ENCODE measurements around the gene DKK2.
"Not testable (repeated sequence)": the region's sequence is repeated elsewhere in the genome, so short reads cannot be mapped to it uniquely, and the experiment has no call there.

The DKK2 gene

DNA sequence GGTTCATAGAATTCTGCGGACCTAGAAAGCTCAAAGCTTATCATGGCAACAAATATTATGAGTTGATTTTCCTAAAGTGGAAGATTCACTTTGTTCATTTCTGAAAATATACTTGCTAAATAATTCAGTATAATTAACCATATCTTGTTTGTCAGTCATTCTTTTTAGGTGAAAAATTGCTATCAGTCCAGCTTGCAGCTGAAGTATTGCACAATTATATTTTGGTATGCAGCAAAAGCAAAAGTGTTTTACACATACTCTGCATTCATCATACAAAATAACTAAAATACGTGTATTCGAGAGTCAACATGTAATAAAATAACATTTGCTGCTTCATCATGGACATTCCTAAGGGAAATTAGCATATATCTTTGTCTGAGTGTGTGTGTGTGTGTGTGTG is 24.8 kb downstream of the DKK2 start:
- no peak for DNase-seq

DNA sequence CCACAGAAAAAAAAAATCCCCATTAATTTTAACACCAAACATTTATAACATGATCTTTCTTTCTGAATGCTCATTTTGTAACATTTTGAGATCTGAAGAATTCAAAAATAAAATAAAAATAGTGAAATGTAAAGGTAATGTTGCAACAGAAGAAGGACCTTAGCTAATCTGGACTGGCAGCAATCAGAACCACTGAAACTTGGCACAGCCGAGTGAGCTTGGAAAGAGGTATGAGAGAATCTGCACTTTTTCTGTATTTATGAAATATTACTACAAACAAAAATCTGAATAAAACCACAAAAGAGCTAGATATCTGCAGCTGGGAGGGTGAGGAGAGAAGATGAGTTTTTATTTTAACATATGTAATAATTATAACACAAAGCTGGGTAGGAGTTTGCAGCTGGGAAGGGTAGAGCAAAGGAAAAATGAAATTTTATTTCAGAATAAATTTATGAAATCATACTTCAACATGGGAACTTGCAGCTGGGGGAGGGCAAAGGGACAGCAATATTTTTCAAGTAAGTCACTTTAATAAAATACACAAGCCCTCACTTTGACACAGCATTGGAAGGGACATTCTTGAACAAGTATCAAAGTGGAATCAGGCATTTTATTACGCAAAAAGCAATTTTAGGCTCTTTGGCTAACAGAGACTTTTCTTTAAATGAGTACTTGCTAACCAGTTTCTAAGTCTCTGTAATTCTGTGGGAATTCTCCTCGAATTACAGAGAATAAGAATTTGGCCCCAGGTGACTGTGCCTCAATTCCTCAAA is 26.7 kb downstream of the DKK2 start:
- DNase-seq = no peak

DNA sequence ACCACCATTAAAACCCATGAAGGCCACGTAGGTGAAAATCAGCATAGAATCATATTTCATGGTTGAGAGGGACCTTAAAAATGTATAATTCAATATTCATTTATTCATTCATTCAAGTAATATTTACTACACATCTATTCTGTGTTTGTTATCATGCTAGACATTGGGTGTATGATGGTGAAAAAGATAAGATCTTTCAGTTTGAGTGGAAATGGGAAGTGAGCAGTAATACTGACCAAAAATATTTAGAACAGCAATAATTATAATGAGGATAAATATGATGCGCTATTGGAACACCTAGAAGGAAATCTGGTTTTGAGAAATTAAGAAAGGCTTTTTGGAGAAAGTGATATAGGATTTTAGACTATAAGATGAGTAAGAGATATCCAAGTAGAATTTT is 28.0 kb downstream of the DKK2 start:
- no peak for DNase-seq

DNA sequence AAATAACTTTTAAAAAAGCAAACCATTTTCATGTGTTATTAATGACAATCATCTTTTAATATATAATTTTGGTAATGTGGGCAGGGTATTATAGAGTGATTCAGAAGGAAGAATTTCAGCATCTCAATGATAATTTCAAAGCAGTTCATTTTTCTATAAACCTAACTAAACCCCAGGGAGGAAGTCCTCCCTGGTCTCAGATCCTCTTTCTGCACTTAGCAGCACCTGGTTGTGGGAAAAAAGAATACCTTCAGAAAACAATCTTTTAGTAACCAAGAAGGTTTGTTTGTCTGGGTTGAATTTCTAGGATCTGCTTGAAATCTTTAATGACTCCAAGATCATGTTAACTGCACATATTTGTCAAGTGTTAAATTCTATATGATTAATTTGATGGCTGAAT is 29.9 kb downstream of the DKK2 start:
- DNase-seq = no peak

DNA sequence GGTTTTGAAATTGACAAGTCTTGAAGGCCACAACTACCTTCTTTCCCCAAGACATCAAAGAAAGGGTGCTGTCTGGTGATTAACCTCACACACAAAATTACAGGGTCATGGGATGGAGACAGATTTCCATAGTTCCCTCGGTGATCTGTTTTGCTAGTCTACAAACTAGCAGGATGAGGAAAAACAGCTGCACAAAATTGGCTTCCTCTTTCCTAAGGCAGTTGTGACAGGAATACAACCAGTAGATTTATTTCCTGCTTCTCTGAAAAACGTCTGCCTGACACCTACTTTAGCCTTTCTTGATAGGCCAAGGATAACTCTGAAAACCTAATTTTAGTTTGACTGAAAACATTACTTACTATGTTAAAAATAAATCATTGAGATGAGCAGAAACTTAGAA is 39.6 kb downstream of the DKK2 start:
- DNase-seq = no peak

DNA sequence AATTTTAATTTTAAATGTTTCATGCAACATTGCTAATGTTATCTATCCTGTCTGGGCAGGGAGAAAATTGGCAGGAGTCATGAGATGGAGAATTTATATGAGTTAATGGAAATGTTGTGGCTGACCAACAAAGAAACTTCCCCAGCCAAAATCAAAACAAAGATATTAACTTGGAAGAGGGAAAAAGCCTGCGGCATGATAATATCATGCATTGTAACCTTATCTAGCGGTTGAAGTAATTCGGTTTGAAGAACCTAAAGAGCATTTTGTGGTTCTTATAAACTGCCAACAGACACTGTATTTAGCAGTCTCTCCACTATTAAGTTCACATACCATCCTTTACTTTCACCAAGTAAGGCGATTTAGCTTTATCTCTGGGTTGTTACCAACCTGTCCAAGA is 42.3 kb downstream of the DKK2 start:
- no peak for DNase-seq

DNA sequence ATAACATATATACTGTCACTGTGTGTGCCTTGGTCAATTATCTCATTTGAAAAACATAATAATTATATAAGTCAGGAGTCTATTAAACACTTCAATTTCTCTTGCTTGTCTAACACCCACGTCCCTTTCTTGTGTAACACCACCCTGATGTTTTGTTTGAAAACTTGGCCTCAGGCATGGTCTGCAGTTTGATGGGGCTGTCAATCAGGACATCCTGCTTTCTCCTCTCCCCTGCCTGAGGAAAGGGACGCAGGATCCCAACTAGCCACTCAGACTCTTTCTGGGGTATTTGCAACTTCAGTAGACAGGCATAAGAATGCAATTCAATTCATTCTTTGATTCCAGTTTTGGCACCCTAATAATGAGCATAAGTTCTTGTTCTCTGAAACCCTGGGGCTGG is 48.8 kb downstream of the DKK2 start:
- no peak for DNase-seq

DNA sequence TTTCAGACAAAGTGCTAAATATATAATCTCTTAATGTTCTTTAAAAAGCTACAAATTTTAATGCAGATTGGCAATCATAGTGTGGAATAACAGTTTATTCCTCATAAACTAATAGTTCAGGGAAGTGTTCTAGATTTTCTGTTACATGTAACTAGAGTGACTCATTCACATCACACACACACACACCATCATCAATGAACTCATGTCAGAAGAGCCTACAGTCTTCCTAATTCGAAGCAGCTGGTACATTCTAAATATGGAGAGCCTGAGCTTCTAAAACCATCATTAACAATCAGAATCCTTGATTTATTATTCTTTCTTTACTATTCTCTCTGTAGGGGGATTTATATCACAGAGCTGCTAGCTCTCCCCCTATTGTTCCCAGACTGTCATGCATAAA is 49.6 kb downstream of the DKK2 start:
- no peak for DNase-seq

DNA sequence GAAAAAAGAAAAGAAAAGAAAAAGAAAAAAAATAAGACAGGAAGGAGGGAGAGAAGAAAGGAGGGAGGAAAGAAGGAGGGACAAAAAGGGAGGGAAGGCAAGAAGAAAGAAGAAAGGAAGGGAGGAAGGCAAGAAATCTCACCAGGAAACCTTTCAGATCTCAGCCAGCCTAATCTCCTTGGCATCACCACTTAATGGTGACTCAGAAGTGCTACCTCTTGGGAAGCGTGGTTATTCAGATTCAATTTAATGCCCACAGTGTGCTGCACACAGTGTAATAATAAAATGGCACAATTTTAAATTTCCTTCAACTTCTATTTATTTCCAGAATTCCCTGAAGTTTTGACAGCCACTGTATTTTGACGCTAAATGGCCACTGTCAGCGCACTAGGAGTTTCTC is 50.3 kb downstream of the DKK2 start:
- DNase-seq = no peak

DNA sequence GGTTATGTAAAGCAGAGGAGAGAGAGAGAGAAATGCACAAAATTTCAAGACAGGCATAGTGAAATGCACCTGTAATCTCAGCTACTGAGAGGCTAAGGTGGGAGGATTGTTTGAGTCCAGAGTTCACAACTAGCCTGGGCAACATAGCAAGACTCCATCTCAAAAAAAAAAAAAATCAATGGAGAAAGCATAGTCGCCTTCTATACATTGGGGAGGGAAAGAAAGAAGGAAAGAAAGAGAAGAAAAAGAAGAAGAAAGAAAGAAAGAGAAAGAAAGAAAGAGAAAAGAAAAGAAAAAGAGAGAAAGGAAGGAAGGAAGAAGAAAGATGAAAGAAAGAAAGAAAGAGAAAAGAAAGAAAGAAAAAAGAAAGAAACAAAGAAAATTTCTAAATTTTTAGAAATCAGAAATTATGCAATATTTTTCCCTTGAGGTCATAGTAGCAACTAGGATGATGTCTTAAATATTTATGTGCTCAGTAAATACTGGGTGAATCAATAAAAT is 53.4 kb downstream of the DKK2 start:
- DNase-seq = no peak

DNA sequence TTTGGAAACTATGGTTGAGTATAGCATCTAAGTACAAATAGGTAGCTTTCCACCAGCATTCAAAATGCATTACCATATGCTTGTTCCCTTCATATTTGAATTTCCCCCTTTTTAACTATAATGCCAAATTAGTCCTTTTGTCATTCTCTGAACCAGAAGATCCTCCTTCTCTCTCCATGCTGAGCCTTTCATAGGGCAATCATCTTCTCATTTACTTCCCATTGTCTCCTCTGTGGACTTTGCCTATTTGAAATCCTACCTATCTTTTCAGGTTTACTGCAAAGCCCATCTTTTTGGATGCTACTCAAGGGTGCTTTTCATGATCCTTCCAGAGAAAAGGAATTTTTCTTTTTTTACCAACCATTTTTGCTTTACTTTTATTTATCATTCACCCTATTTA is 54.7 kb downstream of the DKK2 start:
- DNase-seq = no peak

DNA sequence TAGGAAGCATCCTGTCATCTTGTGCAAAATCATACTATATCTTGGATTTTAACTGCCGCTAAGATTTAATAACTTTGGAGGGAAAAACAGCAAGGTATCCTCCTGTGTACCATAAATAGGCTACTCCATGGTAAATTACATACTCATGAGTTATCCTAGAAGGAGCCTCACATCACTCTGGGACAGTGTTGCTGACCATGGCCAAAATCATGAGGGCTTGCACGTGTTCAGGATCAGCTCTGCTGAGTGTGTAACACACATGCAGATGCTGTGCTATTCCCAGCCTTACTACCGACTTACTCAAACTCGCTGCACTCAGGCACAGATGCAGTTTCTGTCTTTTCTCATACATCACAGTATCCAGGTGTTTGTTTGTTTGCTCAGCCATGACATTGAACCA is 56.6 kb downstream of the DKK2 start:
- DNase-seq = no peak

DNA sequence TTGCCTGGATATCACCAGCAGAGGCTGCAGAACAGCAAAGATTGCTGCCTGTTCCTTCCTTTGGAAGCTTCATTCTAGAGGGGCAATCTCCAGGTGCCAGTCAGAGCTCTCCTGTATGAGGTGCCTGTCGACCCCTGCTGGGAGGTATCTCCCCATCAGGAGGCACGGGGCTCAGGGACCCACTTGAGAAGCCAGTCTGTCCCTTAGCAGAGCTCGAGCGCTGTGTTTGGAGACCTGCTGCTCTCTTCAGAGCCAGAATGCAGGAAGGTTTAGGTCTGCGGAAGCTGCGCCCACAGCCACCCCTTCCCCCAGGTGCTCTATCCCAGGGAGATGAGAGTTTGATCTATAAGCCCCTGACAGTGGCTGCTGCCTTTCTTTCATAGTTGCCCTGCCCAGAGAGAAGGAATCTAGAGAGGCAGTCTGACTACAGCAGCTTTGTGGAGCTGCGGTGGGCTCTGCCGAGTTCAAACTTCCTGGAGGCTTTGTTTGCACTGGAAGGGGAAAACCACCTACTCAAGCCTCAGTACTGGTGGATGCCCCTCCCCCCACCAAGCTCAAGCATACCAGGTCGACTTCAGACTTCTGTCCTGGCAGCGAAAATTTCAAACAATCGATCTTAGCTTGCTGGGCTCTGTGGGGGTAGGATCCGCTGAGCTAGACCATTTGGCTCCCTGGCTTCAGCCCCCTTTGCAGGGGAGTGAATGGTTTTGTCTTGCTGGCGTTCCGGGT is 57.9 kb downstream of the DKK2 start:
- DNase-seq = no peak

DNA sequence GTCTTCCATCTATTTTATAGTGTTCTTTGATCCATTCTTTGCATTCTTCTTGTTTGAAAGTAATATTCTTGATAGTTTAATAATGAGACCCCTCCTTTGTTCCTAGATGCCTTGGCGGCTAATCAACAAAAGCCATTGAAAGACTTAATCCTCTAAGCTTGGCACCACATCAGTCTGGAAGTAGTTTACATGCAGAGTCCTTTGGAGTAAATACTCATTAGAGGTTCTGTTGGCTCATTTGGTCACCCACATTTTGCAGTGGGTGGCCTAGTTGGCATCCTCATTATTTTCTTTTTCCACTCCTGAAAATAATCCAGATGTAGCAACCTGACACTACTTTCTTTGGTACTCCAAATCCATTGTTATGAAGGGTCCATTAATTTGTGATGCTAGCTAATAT is 64.5 kb downstream of the DKK2 start:
- no peak for DNase-seq

DNA sequence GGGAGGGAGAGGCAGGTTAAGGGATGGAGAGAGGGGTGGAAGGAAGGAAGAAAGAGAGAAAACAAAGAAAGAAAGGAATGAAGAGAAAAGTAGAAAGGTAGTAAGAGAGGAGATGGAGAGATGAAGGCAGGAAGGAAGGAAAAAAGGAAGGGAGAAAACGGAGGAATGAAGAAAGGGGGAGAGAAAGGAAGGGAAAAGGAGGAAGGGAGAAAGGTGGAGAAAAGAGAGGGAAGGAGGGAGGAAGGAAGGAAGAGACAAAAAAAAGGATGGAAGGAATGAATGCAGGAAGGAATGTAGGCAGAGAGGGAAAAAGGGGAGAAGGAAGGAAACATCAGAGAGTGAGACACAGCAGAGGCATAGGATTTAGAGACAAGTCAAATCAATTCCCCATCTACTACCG is 68.2 kb downstream of the DKK2 start:
- no peak for DNase-seq

DNA sequence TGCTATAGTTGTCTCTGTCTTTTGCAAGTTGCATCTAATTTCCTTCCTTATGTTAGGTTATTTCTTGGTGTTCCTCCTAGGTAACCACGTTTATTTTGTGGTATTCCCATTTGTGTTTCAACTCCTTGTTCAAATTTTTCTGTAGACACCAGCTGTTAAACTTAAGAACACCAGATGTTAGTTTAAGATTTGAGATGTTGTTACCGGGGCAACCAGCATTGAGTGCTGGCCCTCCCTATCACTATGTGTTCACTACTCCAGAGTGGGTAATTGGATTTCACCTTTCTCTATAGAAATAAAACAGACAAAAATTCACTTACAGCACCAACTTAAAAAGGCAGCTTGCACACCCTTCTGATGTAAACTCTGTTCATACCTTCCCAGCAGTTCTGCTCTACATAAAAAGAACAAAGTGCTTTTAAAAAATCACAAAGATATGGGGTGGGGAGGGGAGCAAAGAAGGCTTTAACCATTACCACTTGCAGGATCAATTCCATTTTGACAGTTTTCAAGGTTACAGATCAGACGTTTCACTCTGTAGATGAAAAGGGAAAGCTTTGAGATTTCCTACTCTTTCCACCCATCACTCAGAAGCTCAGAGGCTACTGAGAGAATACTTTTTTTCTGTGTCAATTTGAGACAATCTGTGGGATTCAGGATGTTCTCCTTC is 82.9 kb downstream of the DKK2 start:
- DNase-seq = no peak

DNA sequence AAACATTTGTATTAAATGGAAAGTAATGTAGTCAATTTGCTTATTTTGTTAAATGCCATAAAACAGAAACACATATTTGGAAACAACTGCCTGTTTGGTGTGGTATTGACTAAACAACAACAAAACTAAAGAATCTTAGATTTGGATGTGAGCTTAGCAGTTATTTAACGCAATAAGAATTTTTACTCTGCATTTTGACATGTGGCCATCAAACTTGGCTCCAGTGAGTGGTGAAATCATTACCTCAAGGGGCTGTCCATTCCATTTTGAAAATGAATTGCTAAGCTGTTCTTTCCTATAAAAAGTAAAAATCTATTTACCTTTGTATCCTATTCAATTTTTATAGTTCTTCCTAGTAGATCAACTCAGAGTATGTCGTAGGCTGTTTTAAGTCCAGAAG is 84.2 kb downstream of the DKK2 start:
- no peak for DNase-seq

DNA sequence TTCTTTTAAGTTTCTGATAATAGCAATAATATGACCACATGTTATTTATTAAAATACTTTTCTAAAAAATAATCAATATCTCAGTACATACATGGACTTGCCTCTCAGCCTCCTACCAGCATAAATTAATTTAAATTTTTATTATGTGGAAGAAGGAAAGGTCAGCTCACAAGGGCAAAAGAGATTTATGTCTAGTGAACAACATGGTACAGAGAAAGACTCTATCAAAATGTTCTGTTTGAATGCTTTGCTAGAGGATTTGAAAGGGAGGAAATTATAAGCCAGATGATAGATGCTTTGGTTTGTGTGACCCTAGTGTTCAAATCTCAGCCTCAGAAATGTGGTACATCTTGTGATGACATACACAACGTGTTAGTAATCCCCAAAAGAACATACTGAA is 94.3 kb downstream of the DKK2 start:
- no peak for DNase-seq

DNA sequence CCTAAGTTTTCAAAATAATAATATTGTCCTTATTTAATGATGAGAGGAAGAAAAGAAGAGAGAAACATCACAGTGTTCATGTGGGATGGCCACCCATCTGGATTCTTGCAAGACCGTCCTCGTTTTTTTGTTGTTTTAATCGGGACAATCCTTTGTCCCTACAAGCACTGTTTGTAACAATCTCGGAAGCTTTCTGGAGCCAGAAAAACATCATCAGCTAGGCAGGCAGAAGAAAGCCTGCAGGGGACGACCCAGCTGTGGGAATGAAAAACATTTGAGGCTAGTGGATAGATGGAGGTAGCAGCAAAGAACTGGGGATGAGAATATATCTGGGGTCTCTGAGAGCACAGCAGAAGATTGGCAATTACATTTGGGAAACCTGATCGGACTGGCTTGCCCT is 105.6 kb downstream of the DKK2 start:
- no peak for DNase-seq

DNA sequence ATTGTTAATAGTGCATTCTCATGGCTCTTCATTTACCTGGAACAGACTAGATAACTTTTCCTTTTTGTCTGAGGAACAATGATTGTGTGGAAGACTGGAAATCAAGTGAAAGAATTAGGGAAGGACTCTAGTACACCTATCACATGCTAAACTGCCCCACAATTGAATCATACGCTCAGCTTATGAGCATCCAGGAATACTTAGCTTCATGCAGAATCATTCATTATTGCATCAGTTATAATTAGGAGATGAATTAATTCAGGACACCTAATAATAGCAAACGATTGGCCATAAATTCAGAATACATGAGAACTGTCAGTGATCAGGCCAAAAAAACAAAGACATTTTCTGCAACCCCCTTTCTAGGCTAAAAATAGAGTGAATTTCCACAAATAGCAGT is 106.9 kb downstream of the DKK2 start:
- no peak for DNase-seq

DNA sequence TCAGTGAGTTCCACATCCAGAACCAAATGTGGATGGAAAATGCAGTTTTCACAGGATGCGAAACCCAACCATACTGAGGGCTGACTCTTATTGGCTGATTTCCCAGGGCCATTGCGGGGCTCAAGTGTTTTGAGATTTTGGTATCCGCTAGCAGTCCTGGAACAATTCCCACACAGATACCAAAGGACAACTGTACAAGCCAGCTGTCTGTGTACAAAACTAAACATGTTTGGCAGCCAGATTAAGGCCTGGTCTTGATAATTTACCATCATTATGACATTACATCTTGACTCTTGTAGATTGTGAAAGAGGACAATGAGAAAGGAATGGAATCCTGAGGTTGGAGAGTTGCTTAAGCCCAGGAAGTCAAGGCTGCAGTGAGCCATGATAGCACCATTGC is 121.9 kb downstream of the DKK2 start:
- DNase-seq = no peak

DNA sequence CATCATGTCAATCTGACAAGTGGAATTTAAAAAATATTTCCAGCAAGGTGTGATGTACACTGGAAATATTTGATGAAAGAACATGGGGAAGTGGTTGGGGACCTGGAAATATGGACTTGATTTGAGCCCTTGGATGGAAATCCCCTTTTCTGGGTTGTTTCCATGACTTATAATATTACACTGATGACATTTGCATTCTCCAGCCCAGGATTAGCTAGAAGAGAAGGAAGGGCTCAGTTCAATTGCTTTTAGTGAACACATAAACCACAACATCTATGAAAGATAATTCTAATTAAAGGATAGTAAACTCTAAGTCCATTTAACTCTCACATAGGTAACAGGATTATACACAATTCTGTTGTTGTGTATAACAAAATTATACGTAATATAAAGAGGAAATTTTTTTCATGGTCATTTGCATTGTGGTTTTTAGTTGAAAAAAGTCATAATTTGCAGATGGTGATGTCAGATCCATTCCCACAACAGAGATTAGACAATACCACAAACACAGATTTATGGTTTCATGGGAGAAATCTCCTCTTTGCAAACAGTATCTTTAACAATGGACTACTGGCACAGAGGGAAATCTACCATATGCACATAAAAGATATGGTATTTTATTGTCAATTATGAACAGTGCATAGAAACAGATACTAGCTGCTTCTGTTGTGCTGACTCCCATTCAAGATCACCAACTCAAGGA is 126.5 kb downstream of the DKK2 start:
- no peak for DNase-seq

DNA sequence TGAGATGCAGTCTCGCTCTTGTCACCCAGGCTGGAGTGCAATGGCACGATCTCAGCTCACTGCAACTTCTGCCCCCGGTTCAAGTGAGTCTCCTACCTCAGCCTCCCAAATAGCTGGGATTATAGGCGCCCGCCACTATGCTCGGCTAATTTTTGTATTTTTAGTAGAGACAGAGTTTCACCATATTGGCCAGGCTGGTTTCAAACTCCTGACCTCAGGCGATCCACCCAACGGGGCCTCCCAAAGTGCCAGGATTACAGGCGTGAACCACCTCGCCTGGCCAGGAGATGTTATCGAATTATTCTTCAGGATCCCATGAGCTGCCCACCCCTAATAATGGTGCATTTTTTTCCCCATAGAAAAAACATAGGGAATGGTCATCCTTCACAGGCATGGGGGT is 128.1 kb downstream of the DKK2 start:
- not testable (repeated sequence) for DNase-seq

Measured in cortex of kidney (tissue), 1 donor.